ENCODE measurements around the gene ERC2.

Gene ERC2

DNA sequence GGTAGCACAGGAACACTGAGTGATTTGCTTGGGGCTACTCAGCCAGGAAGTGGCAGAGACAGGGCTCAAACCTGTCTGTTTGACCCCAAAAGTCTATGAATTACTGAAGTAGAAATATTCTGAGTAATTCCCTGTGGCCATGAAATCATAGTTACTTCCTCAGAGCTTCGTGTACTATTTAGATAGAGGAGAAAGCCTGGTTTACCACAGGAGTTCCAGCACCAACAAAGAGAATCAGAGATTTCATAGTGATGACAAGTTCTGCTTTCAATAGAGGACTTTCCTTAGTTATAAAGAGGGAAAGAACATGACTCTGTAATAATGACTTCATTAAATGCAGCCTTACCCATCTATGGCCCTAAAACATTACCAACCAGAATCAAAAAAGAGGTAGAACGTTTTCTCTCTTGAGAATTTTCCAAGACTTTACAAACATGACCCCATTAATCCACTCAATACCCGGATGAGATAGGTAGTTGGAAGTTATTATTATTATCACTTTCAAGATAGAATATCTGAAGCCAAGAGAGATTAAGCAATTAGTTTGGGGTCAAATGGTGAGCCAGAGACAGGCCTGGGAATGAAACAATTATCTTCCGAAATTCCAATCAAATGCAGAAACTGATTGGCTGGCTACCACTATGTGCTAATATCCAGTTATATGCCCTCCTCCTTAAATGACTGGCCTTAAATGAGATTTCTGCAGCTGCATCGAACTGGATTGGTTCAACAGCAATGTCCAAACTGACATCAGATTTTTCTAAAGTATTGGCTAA is 967.5 kb downstream of the ERC2 start:
- DNase-seq = peak; percentile 78

DNA sequence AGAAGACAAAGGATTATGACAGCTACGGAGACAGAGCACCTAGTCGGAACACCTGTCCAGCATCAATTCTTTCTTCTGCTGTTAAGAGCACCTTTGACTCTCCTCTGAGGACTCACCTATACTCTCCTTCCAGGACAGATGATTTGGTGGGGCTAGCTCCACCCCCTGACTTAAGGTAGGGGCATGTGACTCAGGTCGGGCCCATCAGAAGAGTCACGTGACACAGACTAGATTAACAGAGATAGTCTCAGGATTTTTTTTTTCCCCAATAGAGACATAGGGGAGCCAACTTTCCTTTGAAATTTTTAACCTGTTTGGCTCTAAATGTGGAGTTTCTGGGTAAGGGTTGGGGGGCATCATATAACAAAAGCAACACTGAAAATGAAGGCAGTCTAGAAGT is 969.7 kb downstream of the ERC2 start:
- no peak for DNase-seq

DNA sequence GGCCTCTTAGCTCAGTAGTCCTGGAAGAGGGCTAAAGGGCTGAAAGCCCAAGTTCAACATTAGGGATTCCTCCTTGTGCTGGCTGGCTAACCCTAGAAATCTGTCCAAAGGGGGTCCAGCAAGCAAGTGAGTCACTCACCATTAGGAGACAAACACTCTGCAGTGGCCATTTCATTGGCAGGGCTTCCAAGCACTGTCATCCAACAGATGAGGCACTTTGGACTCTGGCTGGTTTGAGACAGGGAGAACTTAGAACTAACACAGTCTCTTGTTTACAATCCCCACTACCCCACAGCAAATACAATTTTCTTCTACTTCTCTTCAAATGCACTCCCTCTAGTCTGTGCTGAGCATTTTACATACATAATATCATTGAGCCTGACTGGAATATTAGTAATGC is 971.0 kb downstream of the ERC2 start:
- DNase-seq = no peak

DNA sequence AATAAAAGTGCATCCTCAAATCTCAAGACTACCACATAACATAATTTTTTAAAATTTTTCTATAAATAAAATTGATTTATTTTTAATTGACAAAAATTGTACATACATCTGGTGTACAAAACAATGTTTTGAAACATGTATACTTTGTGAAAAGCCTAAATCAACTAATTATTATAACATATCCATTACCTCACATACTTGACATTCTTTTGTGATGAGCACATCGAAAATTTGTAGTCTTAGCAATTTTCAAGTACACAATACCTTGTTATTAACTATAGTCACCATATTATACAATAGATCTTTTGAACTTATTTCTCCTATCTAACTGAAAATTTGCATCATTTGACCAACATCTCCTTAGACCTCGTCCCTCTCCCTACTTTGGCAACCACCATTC is 973.3 kb downstream of the ERC2 start:
- no peak for DNase-seq

DNA sequence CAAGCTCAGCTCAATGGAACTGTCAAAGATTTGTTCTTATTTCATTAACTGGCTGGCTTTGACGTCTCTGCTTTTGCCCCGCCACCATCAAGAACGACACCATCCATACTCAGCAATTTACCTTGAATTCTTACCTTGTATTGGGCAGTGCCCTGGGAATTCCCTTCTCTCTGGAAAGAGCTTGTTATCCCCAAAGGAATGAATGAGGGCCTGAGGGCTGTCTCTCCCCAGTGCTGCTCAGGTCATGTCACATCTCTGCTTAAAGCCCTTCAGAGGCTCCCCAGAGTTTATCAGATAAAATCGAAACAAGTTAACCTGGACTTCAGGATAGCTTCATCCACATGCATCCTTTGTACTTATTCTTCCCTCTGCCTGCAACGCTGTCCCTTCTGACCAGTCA is 975.3 kb downstream of the ERC2 start:
- DNase-seq = no peak

DNA sequence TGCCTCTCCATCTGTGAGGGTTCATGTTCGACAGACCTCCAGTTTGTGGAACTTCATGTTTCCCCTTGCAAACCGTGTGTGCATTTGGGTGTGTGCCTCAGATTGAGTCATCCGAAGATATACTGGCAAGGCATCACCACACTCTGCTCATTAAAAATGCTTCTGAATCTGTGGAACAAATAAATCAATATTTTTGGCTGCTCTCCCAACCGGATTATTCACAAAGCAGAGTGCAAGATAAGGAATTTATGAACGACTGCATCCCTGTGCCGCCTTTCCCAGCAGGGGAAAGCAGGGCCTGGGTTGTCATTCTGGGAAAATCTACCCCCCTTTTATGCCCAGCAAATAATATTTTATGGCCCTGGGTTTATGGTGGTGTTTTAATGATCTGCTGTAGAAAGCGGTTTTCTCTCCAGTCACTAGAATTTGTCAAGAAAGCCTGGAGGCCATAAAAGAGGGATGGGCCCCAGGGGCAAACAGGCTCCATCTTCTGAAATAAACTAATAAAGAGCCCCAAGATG is 976.9 kb downstream of the ERC2 start:
- DNase-seq = peak; percentile 98

DNA sequence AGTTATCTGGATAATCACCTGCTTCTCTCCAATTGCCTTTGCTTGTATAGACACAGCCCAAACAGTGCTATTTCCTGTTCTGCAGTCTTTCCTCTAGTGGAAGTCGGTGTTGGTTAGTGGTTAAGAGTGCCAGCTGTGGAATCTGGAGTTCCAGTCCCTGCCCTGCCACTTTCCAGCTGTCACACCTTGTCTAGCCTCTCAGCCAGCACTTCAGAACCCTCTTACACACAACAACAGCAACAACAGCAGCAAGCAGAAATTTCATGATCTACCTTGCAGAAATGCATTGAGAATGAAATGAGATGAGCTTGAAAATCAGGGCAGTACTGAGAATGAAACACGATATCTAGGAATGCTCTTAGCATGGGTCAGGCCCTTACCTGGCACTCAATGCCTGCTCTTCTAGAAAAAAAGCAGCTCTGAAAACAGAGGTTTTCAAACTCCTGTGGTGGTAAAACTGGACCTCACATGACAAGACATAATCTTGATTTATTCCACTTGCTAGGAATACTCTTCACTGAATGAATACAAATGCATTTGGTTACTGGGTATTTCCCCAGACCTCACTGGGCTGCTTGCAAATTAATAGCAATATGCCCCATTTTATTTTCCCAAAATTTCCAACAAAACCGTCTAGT is 977.9 kb downstream of the ERC2 start:
- no peak for DNase-seq

DNA sequence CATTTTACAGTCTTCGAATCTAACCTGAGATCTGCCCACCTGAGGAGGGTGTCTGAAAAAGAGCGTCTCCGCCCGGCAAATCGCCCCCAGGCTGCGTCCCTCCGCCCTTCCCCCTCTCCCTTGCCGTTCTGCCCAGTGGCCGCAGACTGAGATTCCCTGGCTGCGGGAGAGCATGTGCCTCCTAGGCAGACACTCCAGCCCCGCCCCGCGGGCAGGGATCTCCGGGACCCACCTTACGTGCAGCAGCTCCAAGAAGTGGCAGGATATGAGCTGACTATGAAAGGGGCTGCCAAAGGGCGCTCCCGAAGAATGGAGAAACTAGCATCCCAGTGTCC is 978.5 kb downstream of the ERC2 start:
- DNase-seq = no peak

DNA sequence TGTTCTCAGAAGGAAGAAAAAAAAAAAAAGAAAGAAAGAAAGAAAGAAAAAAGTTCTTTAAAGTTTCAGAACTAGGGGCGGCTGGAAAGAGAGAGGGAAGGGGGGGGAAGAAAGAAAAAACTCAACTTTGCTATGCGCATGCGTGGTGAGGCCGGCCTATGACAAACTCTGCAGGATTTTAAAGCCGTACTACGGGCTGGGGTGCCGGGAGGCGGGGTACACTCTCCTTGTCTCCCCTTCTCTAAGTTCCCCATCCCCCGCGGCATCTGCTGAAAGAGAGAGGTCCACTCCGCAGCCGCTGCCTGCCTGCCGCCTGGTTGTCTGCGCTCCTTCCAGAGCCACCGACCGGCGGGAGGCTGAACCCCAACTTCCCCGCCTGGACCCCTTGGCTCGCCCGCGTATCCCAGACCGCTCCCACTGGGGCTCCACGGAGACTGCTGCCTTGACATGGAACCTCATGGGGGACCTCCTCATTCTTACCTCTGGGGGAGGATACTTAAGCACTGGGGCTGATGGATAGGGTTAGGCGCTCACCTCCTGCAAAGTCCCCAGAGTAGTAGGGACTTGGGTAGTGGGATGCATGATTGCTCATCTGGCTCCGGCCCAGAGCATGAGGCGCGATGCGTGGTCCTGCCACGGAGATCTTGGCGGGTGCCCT is 979.7 kb downstream of the ERC2 start:
- peak; percentile 92 for DNase-seq

DNA sequence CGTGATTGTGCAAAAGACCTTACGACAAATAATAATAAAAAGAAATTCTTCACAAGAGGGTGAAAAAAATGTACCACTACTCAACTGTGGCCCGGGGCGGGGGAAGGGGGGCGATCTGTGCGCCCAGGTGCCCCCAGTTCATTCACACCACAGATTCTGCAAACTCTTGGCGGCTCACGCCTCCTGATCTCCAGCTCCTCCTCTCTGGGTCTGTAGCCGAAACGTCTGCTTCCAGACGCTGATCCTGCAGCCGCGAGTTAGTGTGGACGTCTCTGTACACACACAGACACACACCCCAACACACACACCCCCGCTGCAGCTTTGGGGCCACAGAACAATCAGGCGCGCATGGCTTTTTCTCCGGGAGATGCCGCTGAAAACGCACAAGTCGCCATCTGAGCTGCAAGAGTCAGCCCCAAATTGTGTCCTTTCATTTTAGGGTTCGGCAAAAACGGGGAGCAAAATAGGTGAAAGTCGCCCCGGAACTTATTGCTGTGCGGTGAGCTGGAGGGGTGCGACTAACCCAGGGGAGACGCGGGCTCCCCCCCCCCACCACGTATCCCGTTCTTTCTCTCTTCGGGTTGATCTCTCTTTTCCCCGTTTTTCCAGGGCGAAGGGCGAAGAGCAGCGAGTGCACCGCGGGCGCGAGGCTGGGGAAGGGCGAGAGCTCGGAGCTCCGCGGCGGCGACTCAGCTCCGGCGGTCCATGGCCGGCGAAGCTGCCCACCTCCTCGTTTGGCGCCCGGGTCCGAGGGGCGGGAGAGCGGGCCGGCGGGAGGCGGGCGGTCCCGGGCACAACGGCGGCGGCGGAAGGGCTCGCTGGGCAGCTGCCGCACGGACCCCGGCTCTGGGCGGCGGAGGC is 980.7 kb downstream of the ERC2 start:
- DNase-seq = peak; percentile 75

DNA sequence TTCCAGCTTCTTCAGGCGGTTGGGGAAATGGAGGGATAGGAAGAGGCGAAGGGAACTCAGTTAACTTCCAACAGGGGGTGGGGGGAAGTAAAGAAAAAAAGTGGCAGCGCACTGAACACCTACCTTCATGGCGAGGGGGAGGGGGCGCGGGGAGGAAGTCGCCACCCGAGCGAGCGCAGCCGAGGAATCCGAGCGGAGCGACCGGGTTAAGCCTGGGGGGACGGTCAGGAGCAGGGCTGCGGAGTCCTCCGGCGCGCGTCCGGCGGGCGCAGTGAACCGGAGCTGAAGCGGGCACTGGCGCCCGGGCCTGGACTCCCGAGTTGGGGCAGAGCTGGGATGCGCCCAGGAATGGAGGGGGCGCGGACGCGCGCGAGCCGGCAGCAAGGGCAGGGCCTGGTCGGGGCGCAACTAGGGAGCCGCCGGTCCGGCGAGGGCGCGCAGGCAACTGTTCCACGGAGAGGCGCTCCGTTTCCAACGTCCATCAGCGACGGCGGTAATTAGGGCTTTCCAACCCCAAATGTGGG is 981.3 kb downstream of the ERC2 start, which contains the start of gene WNT5A:
Gene WNT5A, minus strand, starts transcription at position 450 of the 524 bp plus-strand sequence. Its CDS starts 321 bp downstream, at position 129.
- DNase-seq = peak; percentile 65

DNA sequence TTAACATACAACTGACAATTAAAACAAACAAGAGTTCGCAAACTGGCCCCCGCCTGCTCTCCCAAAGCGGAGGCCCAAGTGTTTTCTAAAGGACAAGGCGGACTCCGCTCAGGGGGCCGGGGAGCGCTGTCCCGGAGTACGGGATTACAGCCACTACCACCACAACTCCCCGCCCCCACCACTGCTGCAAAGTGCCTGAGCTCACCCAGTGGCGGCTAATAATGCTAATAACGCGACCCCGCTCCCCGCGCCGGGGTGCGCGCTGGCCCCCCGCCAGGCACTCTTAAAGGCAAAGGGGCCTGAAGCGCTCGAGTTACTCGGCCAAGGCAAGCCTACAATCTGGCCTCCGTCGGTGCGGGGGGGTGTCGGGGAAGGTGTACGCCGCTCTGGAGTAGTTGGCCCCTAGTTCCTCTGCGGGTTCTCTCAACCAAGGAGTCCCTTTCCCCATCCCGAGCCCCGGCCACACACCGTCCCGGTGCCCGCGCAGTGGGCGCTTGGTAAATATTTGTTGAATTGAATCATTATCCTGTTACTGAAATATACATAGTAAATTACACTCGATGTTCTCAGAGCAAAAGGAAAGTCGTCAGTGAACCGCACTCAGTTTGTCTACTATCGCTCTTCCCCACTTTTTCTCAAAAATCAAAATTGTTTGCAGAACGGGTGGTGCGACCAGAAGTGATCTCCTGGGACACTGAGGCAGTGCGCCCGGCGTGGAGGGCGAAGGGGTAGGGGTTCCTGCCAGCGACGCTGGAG is 982.0 kb downstream of the ERC2 start:
- peak; percentile 88 for DNase-seq

DNA sequence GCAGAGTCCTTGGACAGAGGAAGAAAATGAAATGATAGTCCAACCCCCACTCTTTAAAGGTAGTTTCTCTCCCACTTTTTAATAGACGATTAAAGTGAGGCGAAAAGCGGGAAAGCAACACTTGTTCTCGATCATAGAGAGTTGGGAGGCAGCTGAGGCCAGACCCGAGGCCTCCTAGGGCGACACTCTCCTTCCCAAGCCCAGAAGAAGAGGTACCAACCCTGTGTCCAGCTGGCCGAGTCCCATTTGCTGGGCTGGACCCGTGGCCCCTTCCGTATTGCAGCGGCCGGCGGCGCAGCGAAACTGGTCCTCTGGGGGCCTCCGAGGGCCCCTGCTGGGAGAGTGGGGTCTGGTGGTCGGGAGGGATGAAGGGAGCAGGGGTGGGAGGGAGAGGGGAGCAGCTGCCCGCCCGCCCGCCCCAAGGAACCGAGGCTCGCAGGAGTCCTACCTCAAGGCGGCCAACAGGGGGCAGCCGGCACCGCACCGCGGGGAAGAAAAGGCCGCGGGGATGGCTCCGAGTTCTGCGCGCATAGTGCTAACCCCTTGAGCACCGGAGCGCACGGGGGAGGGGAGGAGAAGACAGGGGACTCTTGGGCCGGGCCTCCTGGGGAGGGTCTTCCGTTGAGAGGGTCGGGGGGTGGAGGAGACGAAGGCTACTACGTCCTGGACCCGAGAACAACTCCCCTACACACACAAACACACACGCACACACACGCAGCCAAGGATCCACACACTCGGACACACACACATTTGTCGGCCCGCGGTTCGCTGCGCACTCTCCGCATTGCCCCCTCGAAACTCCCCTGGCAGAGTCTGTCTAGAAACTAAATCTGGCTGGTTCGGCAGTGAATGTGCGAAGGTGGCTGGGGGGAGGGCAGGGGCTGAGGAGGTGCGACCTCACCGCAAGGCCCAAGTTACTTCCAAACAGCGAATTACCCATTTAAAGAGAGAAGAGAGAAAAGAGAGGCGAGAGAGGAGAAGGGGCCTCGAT is 983.2 kb downstream of the ERC2 start:
- DNase-seq = peak; percentile 88

DNA sequence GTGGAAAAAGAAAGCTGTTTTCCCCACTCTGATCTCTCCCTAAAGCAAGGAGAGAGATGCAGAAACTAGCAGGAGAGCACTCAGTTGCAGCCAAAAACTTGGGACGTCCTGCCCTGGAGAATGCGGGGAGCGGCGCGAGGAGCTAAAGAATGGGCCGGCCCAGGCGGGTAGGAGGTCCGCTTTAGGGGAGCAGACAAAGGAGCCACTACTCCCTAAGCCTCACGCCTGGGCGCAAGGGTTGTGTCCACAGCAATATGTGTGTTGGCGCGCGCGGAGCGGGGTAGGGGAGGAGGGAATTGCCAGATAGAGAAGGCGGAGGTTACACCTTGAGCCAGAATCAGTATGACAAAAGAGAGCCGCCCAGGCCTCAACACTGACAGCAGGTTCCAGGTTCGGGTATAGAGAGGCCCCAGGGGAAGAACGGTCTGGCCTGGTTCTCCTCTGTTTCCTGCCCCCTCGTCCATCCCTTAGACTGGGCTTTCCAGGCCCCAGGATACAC is 984.0 kb downstream of the ERC2 start:
- DNase-seq = no peak

DNA sequence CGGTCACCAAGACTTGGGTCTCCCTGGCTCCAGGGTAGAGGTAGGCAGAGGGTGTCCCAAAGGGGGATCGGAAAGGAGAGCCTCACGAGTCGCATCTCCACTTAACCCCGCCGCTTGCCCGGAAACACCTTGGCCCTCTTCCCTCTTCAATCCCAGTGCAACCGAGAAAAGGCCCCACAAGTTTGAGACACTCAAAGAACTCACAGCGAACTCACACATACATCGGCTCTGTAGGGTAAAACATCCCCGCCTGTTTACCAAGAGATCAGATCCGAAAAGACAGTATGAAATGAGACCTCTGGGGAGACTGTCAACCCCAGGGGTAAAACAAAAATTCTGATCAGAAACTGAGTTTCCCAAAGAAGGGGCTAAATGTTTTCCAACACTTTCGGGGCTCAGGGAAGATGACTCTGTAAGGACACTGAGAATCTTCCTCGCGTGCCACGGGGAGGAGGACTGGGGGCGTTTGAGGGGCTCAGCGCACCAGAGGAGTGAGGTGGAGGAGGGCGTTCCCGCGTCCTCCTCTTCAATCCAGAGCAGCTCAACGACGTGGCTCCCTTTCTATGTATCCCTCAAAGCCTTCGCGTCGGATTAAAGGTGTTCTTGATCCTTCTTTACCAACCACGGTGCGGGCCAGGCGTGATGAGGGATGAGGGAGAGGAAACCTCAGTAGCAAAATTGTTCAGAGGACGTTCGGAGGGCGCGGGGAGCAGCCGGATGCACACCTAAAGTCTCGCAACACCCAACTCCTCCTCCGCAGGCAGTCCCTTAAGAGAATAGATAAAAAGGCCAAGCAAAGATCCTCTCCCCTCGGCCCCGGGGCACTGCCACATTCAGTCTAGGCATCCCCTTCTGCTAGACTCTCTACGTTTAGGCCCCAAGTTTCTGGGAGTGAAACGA is 984.8 kb downstream of the ERC2 start:
- DNase-seq = no peak

DNA sequence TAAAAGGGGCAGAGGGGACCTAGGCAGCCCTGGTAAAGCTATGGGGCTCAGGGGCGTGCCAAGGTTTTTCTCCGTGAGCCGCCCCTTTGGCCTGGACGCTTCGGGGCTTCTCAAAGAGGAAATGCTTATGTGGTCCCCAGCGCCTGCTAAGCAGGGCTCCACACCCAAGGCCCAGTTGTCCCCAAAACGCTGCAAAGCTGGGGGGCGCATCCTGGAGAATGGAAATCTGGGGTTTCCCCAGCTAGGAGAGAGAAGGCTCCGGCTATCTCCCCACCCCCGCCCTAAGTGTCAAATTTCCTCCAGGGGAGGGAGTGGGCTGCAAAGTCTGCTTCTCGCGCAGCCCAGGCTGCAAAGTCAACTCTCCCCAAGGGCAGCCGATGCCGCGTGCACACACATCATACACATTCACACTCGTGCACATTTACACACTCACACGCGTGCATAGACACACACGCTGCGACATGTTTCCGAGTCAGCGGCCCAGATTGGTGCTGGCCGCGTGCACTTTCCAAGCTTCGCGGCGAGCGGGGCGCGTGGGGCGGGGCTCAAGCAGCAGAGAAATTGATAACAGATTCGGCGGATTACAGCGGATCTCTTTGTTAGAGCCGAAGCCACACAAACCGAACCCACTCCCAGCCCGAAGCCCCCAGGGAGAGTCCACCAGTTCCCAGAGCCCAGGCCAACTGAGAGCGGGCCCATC is 985.6 kb downstream of the ERC2 start:
- DNase-seq = peak; percentile 71

DNA sequence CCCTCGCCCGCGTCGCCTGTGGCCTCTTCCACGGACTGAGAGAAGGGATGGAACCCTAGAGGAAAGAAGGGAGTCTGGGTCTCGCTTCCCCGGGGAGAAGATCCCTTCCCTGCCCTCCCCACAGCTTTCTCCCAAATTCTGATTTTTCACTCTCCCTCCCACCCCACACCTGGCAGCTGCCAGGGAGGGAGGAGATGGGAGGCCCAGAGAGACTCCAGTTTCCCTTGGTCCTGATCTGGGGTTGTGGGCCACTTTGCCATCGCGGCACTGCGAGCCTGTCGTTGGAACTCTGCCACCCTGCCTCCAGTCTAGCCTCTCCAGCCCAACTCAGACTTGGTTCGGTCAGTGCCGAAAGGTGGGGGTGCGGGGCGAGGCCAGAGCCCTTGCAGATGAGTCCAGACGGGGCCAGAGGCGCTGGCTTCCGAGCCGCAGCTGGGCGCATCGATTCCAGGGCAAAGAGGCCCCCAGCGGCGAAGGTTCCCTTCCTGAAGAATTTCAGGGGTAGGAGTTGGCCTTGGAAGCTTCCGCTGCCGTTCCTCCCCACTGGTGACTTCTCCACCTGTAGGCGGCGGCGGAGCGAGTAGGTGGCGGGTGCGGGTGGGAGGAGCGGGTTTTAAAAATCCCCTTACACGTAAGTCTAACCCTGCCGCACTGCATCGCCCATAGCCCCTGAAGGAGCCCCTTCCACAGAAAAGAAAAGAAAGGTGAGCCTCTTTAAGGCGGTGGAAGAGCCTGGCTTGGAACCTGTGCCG is 986.3 kb downstream of the ERC2 start:
- DNase-seq = peak; percentile 64

Data from fibroblast of upper back skin (primary cell).